GM18519 (cell line): ENCODE data around the gene ADAMTS2.
"Not testable (repeated sequence)": the region's sequence is repeated elsewhere in the genome, so short reads cannot be mapped to it uniquely, and the experiment has no call there.

ENCODE experiments used
- ATAC-seq: cut with Tn5 transposase; IDR thresholded peaks from one replicate; pipeline ENCODE4 v1.9.1; 2021; ENCODE audit warnings: mild to moderate bottlenecking, moderate library complexity; ENCODE audit not compliant: unreplicated experiment, low FRiP score

ADAMTS2 gene

DNA sequence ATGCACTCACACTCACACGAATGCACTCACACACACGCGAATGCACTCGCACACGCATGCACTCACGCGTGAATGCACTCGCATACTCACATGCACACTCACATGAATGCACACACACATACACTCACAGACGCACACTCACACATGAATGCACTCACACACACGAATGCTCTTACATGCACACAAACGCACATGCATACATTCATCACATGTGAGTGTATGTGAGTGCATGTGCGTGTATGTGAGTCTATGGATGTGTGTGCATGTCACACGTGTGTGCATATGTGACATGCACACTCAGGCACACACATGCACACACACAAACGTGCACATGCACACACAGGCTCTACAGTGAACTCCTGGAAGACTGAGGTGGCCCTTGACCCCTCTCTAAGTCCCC is 121.7 kb downstream of the ADAMTS2 start:
- ATAC-seq = no peak

DNA sequence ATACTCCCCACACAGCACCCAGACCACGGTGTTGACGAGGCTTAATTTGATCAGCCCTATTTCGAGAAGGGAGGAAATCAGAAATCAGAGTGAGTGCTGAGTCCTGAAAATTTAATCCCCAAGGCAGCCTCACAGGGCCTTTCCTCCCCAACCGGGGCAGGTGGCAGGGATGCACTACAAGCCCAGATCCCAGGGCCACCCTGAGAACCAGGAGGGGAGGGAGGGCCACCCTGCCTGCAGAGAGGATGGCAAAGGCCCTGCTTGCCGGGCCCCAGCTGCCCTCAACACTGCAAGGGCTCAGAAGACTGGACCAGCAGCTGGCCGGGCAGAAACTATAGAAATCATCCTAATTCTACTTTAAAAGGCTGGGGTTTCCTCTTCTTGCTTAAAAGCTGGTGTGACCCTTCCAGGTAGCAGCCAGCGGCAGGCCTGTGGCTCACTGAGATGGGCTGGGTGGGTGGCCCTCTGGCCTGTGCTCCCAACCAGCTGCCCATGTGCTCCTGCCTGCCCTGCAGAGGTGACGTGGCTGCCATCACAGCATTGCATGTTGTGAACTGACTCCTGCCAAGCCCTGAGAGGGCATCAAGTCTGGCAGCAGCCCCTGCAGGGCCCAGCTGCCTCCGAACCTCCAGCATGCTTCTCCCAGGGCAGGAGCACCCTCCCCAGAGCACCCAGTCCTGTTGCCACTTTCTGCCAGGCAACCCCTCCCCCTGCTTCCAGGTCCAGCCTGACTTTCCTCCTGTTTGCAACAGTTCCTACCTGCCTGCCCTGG is 122.8 kb downstream of the ADAMTS2 start:
- ATAC-seq = no peak

DNA sequence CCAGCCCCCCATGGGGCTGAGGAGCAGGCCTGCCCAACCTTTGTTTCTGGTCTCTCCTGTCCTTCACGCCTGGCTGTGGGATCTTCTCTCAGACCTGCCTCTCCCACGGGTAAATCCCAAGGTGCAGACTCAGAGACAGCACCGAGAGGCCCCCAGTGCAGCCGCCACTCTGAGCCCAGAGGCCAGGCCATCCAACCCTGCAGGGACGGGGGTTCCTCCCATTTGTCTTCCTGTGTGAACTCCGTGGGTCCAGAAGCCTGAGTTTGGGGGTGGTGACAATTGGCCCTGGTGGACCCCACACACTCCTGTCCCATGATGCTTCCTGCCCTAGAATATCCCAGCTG is 123.4 kb downstream of the ADAMTS2 start:
- no peak for ATAC-seq

DNA sequence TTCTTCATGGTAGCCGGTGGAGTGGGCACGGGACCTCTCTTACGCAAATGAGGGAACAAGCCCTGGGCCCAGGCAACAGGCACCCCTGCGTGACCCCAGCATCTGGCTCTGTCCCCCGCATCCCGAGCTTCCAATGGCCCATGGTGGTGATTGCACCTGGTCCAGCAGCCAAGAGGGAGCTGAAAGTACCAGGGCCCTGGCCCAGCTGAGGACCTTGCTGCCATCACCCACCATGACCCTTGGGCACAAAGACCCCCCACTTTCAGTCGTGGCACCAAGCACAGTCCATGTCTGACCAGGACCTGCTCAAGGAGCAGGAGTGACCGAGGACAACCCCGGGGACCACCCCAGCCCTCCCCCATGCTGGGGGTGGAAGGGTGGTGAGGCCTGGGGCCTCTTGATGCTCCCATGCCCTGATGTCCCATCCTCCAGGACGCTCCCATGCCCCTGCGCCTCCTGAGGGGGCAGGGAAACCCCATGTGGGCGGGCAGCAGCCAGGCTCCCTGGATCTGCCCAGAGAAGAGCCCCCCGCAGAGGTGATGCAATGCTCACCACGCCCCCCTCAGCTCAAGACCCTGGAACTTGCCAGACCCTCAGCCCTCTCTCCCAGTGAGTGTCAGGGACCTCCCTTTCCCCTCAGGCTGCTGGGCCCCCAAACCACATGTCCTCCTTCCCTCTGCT is 123.9 kb downstream of the ADAMTS2 start:
- no peak for ATAC-seq

DNA sequence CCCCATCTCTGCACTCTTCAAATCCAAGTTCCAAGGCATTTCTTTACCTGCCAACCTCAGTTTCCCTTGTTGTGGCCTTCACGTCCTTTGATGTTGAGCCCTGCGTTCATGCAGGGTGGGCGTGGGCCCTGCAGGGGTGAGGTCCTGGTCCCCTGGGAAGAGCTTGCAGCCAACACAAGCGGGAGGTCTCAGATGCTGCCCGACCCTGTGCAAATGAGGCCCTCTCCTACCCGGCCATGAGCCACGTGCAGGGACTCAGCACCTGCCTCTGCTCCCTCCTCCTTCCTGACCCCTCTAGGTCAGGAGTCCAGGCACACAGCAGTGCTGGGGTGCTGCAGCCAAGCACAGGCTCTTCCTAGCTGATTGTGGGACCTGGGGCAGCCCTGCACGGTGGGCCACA is 124.5 kb downstream of the ADAMTS2 start:
- no peak for ATAC-seq

DNA sequence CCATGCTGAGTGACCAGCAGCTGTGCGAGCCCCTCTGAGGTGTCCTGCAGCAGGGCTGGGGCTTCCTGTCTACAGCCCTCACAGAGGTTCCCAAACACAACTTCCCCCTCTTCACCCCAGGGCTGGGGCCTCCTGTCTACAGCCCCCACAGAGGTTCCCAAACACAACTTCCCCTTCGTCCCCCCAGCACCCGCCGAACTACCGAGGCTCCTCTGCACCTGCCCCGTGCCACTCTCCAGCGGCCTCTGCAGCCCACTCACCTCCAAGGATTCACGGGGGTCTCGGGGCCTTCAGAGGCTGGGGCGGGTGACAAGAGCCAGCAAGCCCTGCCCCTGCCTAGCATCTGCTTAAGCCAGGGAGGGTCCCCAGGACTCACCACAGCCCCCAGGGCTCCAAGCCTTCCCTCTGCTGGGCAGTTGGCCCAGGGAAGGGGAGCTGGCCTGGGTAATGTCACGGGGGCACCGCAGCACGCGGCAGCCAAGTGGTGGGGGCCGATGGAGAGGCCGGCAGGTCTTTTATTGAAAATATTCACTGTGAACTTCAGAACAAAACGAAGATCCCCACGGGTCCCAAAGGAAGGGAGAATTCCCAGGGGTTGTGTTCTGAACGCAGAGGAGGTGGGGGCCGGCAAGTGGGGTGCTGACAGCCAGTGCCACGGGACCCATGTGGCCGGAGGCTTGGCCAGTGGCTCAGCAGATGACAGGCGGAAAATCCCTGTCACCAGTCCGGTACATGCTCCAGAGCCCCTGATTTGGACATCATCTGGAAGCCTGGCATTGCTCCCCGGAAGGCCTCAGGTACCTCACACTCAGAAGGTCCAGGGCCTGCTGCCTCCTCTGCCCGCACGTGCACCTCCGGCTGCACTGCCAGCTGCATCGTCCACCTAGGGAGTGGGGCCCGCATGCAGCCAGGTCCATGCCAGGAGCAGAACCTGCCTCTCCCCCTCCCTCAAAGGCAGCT is 125.3 kb downstream of the ADAMTS2 start:
- no peak for ATAC-seq

DNA sequence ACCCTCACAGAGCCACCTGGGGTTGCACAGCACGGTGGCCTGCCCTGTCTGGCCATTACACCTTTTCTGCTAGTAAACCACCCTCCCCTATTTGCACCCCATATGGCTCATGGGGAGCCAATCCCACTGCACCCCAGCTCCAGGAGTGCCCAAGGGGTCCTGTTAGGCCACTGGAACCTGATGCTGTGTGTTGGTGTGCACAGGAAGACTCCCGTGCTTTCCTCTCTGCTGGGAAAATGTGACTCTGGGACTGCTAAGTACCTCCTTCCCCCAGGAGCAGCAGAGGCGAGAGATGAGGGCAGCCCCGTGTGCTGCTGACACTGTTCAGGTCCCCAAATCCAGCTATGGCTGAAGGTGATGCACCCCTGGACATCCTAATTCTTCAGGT is 126.3 kb downstream of the ADAMTS2 start:
- ATAC-seq = no peak

DNA sequence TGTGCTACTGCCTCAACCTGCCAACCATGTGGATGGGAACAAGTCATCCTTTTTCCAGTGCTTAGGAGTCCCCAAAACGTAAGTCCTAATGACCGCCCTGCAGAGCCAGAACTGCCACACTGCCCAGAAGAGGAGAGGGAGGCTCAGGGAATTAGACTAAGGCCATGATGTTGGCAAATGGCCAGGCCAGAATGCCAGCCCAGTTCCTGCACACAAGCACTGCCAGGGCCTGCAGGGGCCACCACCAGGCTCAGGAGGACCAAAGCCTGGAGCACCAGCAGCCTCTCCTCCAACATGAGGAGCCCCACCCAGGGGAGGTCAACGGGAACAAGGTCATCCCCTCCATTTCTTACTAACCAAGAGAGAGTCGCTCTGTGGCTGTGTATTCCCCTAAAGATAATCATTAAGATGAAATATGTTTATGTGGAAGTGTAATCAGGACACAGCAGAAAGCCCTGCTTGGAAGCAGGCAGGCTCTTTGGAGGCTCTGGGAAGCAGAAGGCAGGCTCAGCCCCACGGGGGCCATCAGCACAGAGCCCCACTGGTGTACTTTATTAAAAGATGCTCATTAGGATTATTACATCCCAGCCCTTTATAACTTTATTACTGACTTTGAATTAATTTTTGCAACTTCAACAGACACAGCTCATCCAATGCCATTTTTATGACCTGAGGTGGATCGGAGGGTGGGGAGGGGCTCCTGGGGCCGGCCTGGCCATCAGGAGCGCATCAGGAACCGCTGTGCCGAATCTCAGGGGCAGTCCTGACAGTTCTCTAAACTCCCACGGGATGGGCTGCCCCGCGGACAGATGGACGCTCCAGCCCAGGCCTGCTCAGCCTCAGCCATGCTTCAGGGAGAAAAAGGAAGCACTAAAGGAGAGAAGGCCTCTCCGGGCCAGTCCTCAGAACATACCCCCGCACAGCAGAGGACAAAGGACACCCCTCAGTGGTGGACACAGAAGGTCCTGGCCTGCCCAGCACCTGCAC is 127.0 kb downstream of the ADAMTS2 start:
- no peak for ATAC-seq

DNA sequence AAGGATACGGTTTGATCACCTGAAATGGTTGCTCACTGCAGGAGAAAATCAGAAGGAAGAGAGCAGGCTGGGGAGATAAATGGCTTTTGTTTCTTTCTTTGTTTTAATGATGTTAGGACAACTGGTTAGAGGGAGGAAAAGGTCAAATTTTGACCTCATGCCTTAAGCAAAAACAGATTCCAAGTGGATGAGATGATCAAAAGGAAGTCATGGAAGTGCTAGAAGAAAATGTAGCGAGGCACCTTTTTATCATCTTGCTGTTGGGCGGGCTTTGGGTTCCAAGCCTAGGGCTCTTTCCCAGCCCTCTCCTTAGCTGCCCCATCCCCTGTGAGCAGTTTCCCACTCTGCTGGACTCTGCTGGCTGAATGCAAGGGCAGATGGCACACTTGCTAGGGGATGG is 127.9 kb downstream of the ADAMTS2 start:
- ATAC-seq = no peak

DNA sequence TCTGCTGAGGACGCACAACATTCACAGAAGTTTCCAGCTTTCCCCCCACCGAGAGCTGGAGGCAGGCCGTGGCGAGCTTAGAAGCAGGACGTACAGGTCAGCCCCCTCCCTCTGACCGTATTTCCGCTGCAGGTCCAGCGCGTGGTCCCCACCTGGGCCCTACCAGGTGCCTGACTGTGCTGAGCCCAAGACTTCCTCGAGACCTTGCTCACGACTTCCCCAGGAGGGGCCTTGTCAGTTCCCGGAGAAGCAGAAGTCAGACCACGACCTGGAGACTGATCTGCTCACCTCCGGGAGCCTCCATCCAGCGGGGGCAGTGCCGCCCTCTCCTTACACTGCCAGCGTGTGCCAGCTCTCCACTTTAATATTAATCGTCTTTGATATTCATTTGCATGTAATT is 128.9 kb downstream of the ADAMTS2 start:
- not testable (repeated sequence) for ATAC-seq

DNA sequence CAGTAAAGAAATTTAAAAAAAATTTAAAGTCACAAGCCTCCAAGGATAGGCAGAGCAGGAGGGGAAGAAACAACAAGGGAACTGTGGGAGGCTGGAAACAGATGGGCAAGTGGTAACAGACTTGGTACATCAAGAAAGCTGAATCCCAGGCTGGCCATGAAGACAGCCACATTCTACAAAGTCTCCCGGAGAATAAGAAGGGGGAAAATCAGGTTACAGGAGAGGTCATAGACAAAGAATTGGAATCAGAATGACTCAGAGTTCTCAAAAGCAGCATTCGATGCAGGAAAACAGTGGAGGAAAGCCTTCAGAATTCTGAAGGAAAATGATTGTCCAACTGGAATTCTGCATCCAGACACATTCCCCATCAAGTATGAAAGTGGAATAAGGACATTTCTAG is 129.7 kb downstream of the ADAMTS2 start:
- no peak for ATAC-seq

DNA sequence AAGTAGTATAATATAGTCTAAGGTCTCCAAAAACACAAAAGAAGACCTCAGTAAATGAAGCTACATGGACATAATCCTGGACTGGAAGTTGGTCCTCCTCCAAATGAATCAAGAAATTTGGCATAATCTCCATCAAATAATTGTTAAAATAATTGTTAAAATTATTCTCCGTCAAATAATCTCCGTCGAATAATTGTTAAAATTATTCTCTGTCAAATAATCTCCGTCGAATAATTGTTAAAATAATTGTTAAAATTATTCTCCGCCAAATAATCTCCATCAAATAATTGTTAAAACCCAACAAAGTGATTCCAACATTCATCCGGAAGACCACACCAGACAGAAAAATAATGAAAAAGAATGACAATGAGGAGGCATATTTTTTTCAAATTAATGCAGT is 130.6 kb downstream of the ADAMTS2 start:
- ATAC-seq = no peak

DNA sequence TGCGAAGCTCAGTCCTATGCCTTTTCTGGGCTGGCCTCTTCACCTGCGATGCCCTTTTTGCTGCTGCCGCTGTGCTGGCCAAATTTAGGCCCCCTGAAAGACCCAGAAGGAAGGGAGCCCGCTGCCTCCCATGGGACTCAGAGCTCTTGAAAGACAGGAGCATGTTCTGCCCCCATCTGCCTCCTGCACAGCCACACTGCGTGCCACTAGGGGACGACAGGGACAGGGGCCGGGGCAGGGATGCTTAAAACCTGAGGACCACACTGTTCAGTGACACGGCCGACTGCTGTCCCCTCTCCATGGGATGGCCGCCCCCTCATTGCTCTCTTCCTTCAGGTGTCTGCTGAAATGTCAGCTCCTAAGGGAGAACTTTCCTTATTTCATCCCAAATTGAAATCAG is 132.4 kb downstream of the ADAMTS2 start:
- ATAC-seq = no peak

DNA sequence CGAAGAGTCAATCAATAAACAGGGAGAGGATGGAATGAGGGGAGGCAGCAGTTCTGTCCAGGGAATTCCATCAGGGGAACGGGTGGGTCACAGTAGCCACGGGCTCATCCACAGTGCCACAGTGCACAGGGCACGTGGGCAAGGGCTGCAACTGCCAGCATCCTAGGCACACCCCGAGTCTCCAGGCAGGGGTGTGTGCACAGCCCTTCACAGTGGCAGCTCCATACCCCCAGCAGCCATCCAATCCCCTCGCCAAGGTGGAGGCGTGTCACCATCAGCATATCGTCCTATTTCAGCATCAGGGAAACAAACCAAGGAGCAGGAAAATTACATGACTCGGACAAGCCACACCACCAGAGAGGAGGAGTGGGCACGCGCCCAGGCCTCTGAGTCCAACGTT is 133.6 kb downstream of the ADAMTS2 start:
- ATAC-seq = no peak

DNA sequence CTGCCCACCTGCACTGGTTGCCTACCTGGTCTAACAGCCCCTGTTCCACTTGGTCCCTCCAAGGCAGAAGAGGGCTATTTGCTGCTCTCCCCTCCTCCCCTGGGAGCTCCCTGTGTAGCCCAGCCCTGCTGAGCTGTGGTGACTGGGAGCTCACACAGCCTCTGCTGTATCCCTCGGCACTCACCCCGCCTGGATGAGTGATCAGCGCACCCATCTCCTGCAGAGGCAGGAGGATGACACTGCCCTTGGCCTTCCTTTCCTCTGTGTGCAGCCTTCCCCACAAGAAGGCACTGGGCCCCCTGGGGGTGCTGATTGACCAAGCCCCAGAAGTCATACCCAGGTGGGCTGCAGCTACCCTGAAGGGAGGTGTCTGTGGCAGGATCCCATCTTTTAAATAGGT is 134.2 kb downstream of the ADAMTS2 start:
- no peak for ATAC-seq

DNA sequence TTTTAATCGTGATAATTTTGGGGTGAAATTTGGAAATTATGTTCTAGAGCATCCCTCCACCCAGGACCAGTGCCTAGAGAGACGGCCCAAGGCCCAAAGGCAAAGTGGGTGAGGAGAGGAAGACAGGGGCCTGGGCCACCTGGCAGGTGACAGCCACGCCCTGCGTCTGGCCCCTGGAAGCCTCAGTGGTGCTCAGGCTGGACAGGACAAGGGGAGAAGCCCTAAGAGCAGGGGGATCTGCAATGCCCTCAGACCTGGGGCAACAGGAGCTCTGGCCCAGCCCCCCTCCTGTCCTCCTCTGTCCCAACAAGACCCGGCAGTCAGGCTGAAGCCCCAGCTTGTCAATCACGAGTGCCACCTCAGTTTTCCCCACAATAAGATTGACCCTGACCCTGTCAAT is 134.8 kb downstream of the ADAMTS2 start:
- no peak for ATAC-seq

DNA sequence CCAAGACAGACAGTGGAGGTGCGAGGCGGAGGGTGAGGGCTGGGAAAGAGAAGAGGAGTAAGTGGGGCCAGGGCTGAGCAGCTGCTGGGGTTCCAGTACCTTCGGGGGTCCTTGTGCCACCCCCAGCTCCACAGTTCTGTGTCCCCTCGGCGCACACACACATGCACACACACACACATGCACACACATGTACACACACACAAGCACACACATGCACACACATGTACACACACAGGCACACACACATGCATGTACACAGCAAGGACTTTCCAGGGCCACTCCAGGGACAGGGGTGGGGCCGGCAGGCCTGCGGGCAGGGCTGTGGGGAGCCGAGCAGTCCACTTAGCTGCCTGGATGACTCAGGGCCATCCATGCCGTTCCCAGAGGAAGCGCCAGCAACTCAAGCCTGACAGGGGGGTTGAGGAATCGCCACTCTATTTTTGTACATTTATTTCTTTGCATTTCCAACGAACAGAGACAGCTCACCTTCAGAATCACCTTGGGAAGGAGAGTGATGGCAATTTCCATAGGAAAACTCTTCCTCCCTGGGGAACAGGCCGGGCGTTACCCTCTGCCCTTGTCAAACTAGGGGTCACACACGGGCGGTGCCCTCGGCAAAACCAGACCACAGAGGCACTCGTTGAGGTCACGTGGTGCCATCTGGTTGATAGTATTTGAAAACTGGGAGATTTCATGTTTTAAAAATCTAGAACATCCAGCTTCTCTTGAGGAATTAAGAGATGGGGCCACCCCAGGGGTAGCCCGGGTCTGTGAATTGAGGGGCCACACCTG is 135.7 kb downstream of the ADAMTS2 start:
- ATAC-seq = no peak

DNA sequence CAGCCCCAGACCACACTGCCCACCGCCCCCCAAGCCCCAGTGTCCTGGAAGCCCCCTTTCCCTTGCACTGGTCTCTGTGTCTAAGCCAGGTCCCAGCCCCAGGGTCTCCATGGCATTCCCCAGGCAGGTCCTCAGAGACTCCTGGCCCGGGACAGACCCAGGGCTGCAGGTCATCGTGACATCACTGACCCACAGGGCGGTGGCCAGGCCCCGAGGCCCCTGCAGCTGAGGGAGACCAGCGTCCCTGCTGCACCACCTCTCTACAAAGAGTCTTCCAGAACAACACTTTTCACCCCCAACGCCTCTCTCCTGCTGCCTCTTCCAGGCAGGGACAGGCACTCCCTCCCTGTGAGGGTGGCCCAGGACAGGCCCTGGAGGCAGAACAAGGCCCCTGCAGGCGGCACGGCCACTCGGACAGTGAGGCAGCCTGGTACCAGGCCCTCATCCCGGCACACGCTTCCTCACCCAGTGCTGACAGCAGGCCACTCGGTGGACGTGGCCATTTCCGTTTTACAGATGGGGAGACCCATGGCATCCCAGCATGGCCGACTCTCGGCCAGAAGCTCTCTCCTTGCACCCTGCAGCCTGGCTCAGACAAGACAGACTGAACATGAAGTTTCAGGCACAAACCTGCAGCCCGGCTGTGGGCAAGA is 136.4 kb downstream of the ADAMTS2 start:
- no peak for ATAC-seq
